Memory B cell (primary cell): ENCODE measurements around the gene PDE9A.

Experiments used
- ATAC-seq: fragments of 150-1000 bp; cut with Tn5 transposase; 2 replicates; pipeline ENCODE4 v1.10.0; 2021; ENCODE audit warnings: low read depth, mild to moderate bottlenecking, moderate library complexity
- DNase-seq, 2 donors: peaks; one replicate each; pipeline ENCODE4 v3.0.0; 2022; ENCODE audit warnings: low spot score in 2 of 2
- H3K27ac Mint-ChIP-seq: one replicate; pipeline ENCODE4 v1.8.0; 2022; ENCODE audit warnings: mild to moderate bottlenecking, moderate library complexity, mixed read lengths
- H3K27me3 Mint-ChIP-seq: one replicate; pipeline ENCODE4 v1.8.0; 2022; ENCODE audit warnings: mixed read lengths
- H3K36me3 Mint-ChIP-seq: one replicate; pipeline ENCODE4 v1.8.0; 2022; ENCODE audit warnings: mild to moderate bottlenecking, mixed read lengths
- H3K4me1 Mint-ChIP-seq: one replicate; pipeline ENCODE4 v1.8.0; 2022; ENCODE audit warnings: mixed read lengths
- H3K4me3 Mint-ChIP-seq: one replicate; pipeline ENCODE4 v1.8.0; 2022; ENCODE audit warnings: mild to moderate bottlenecking, moderate library complexity, mixed read lengths
- H3K9me3 Mint-ChIP-seq: one replicate; pipeline ENCODE4 v1.8.0; 2022; ENCODE audit warnings: mixed read lengths

The PDE9A gene

GRCh38 chr21:42735944-42736343 is 82.5 kb downstream of the PDE9A start:
- no peak overlapping the region for H3K27ac Mint-ChIP-seq
- H3K27me3 Mint-ChIP-seq = peaks cover 10% of the 10 kb centered on the region
- ATAC-seq = no peak
- H3K4me1 Mint-ChIP-seq = peaks cover 2% of the 10 kb centered on the region
- H3K4me3 Mint-ChIP-seq = no peak overlapping the region
- no peaks in the 10 kb centered on the region for H3K36me3 Mint-ChIP-seq
- DNase-seq = no peak
- H3K9me3 Mint-ChIP-seq = no peaks in the 10 kb centered on the region

GRCh38 chr21:42736646-42737350 is 83.4 kb downstream of the PDE9A start:
- DNase-seq (no peak), ATAC-seq (no peak)
- no peaks in the 10 kb centered on the region for H3K36me3 Mint-ChIP-seq
- no peak overlapping the region for H3K4me3 Mint-ChIP-seq
- no peak overlapping the region for H3K27ac Mint-ChIP-seq
- H3K9me3 Mint-ChIP-seq = no peaks in the 10 kb centered on the region
- H3K27me3 Mint-ChIP-seq = peaks cover 10% of the 10 kb centered on the region
- peaks cover 2% of the 10 kb centered on the region for H3K4me1 Mint-ChIP-seq

GRCh38 chr21:42737951-42738590 is 84.7 kb downstream of the PDE9A start:
- Mint-ChIP-seq H3K4me1 (peaks cover 2% of the 10 kb centered on the region), H3K4me3 (no peak overlapping the region), H3K27ac (no peak overlapping the region), H3K36me3 (no peaks in the 10 kb centered on the region), H3K9me3 (no peaks in the 10 kb centered on the region), H3K27me3 (peaks cover 8% of the 10 kb centered on the region)
- ATAC-seq (no peak), DNase-seq (no peak)

- H3K27me3 Mint-ChIP-seq = peaks cover 11% of the 10 kb centered on the region
- H3K36me3 Mint-ChIP-seq = no peaks in the 10 kb centered on the region
- ATAC-seq (no peak), DNase-seq (no peak)
- no peak overlapping the region for H3K27ac Mint-ChIP-seq
- no peaks in the 10 kb centered on the region for H3K9me3 Mint-ChIP-seq
- H3K4me3 Mint-ChIP-seq = no peak overlapping the region
- H3K4me1 Mint-ChIP-seq = peaks cover 2% of the 10 kb centered on the region
These were observed 85.9 kb downstream of the PDE9A start for GRCh38 chr21:42739061-42739931.

GRCh38 chr21:42740405-42740909 is 87.0 kb downstream of the PDE9A start:
- DNase-seq = no peak
- H3K4me3 Mint-ChIP-seq = no peak overlapping the region
- H3K27me3 Mint-ChIP-seq = peaks cover 13% of the 10 kb centered on the region
- ATAC-seq = no peak
- H3K36me3 Mint-ChIP-seq = no peaks in the 10 kb centered on the region
- no peaks in the 10 kb centered on the region for H3K9me3 Mint-ChIP-seq
- H3K27ac Mint-ChIP-seq = no peak overlapping the region
- H3K4me1 Mint-ChIP-seq = peaks cover 2% of the 10 kb centered on the region

- no peak overlapping the region for H3K4me3 Mint-ChIP-seq
- DNase-seq = no peak
- H3K9me3 Mint-ChIP-seq = no peaks in the 10 kb centered on the region
- no peak for ATAC-seq
- H3K36me3 Mint-ChIP-seq = no peaks in the 10 kb centered on the region
- H3K4me1 Mint-ChIP-seq = peaks cover 2% of the 10 kb centered on the region
- no peak overlapping the region for H3K27ac Mint-ChIP-seq
- H3K27me3 Mint-ChIP-seq = peaks cover 13% of the 10 kb centered on the region
These were observed 87.6 kb downstream of the PDE9A start for GRCh38 chr21:42741066-42741465.

GRCh38 chr21:42744520-42745445 is 91.4 kb downstream of the PDE9A start:
- Mint-ChIP-seq H3K9me3 (no peaks in the 10 kb centered on the region), H3K27me3 (peaks cover 13% of the 10 kb centered on the region), H3K27ac (no peak overlapping the region), H3K4me3 (no peak overlapping the region), H3K36me3 (no peaks in the 10 kb centered on the region), H3K4me1 (peaks cover 9% of the 10 kb centered on the region)
- DNase-seq = no peak
- ATAC-seq = no peak

- Mint-ChIP-seq H3K27me3 (peaks cover 11% of the 10 kb centered on the region), H3K36me3 (no peaks in the 10 kb centered on the region), H3K4me3 (no peak overlapping the region), H3K9me3 (no peaks in the 10 kb centered on the region), H3K4me1 (peaks cover 9% of the 10 kb centered on the region), H3K27ac (no peak overlapping the region)
- DNase-seq (no peak), ATAC-seq (no peak)
These were observed 92.3 kb downstream of the PDE9A start for GRCh38 chr21:42745511-42746239.

- peaks cover 9% of the 10 kb centered on the region for H3K4me1 Mint-ChIP-seq
- ATAC-seq (no peak), DNase-seq (no peak)
- H3K27ac Mint-ChIP-seq = no peak overlapping the region
- H3K27me3 Mint-ChIP-seq = peaks cover 11% of the 10 kb centered on the region
- no peaks in the 10 kb centered on the region for H3K9me3 Mint-ChIP-seq
- peak overlapping the region; percentile 67 for H3K4me3 Mint-ChIP-seq
- H3K36me3 Mint-ChIP-seq = no peaks in the 10 kb centered on the region
These were observed 92.8 kb downstream of the PDE9A start for GRCh38 chr21:42746240-42746592.

GRCh38 chr21:42746593-42747275 is 93.3 kb downstream of the PDE9A start:
- H3K27ac Mint-ChIP-seq = no peak overlapping the region
- ATAC-seq = peak; percentile 64
- H3K9me3 Mint-ChIP-seq = no peaks in the 10 kb centered on the region
- H3K4me1 Mint-ChIP-seq = peaks cover 9% of the 10 kb centered on the region
- DNase-seq = no peak
- no peaks in the 10 kb centered on the region for H3K36me3 Mint-ChIP-seq
- peaks cover 11% of the 10 kb centered on the region for H3K27me3 Mint-ChIP-seq
- H3K4me3 Mint-ChIP-seq = peak overlapping the region; percentile 67

- H3K36me3 Mint-ChIP-seq = no peaks in the 10 kb centered on the region
These were observed 93.9 kb downstream of the PDE9A start for GRCh38 chr21:42747276-42747701.

GRCh38 chr21:42747746-42748351 is 94.4 kb downstream of the PDE9A start:
- Mint-ChIP-seq H3K36me3 (no peaks in the 10 kb centered on the region), H3K4me3 (no peak overlapping the region), H3K4me1 (peaks cover 9% of the 10 kb centered on the region), H3K9me3 (no peaks in the 10 kb centered on the region), H3K27ac (no peak overlapping the region), H3K27me3 (peaks cover 11% of the 10 kb centered on the region)
- ATAC-seq (no peak), DNase-seq (no peak)

More at GRCh38 chr21:42747276-42747701, 93.9 kb downstream of the PDE9A start:
- peaks cover 9% of the 10 kb centered on the region for H3K4me1 Mint-ChIP-seq
- peaks cover 11% of the 10 kb centered on the region for H3K27me3 Mint-ChIP-seq
- no peaks in the 10 kb centered on the region for H3K9me3 Mint-ChIP-seq
- H3K4me3 Mint-ChIP-seq = no peak overlapping the region
- DNase-seq (no peak), ATAC-seq (no peak)
- no peak overlapping the region for H3K27ac Mint-ChIP-seq
